HG03521 (cell line): ENCODE results near the gene CASQ1.

Source experiments
- ATAC-seq: cut with Tn5 transposase; IDR thresholded peaks from one replicate; pipeline ENCODE4 v1.9.1; 2021; ENCODE audit warnings: mild to moderate bottlenecking, moderate library complexity; ENCODE audit not compliant: unreplicated experiment

The CASQ1 gene

GRCh38 chr1:160168016-160168415 is 22.4 kb upstream of the CASQ1 start:
- no peak for ATAC-seq

- ATAC-seq = no peak
Measured at GRCh38 chr1:160168609-160169369, 21.6 kb upstream of the CASQ1 start.

GRCh38 chr1:160169553-160170399 is 20.6 kb upstream of the CASQ1 start:
- ATAC-seq = no peak

GRCh38 chr1:160171354-160171753 is 19.0 kb upstream of the CASQ1 start:
- no peak for ATAC-seq

GRCh38 chr1:160171980-160172379 is 18.4 kb upstream of the CASQ1 start:
- ATAC-seq = no peak

GRCh38 chr1:160177231-160177630 is 13.1 kb upstream of the CASQ1 start:
- no peak for ATAC-seq

GRCh38 chr1:160177667-160178066 is 12.7 kb upstream of the CASQ1 start:
- ATAC-seq = no peak

GRCh38 chr1:160178731-160179130 is 11.6 kb upstream of the CASQ1 start:
- no peak for ATAC-seq

- no peak for ATAC-seq
Measured at GRCh38 chr1:160179336-160179735, 11.0 kb upstream of the CASQ1 start.

GRCh38 chr1:160186246-160186645 is 4.1 kb upstream of the CASQ1 start:
- ATAC-seq = no peak

GRCh38 chr1:160186729-160187128 is 3.6 kb upstream of the CASQ1 start:
- no peak for ATAC-seq

GRCh38 chr1:160187407-160187806 is 3.0 kb upstream of the CASQ1 start:
- no peak for ATAC-seq

- no peak for ATAC-seq
Measured at GRCh38 chr1:160188341-160188740, 2.0 kb upstream of the CASQ1 start.

GRCh38 chr1:160191756-160192155 is 1.4 kb downstream of the CASQ1 start:
- ATAC-seq = no peak

GRCh38 chr1:160192234-160192633 is 1.9 kb downstream of the CASQ1 start:
- ATAC-seq = no peak

GRCh38 chr1:160193091-160193819 is 2.9 kb downstream of the CASQ1 start:
- ATAC-seq = peak; percentile 64

- ATAC-seq = no peak
Measured at GRCh38 chr1:160193832-160194736, 3.7 kb downstream of the CASQ1 start.

- ATAC-seq = no peak
Measured at GRCh38 chr1:160194737-160195059, 4.3 kb downstream of the CASQ1 start.

GRCh38 chr1:160196143-160196542 is 5.8 kb downstream of the CASQ1 start:
- ATAC-seq = no peak

GRCh38 chr1:160197231-160197630 is 6.9 kb downstream of the CASQ1 start:
- no peak for ATAC-seq

GRCh38 chr1:160200786-160201185 is 10.4 kb downstream of the CASQ1 start:
- no peak for ATAC-seq
